Dedifferentiated amniotic fluid mesenchymal stem cell (primary cell): ENCODE measurements around the gene SRPK3.
"Not testable (repeated sequence)": the region's sequence is repeated elsewhere in the genome, so short reads cannot be mapped to it uniquely, and the experiment has no call there.

Experiments used
- DNase-seq: peaks from one replicate; pipeline ENCODE4 v3.0.0-alpha.2; 2016; ENCODE audit errors: extremely low spot score

Gene SRPK3

DNA sequence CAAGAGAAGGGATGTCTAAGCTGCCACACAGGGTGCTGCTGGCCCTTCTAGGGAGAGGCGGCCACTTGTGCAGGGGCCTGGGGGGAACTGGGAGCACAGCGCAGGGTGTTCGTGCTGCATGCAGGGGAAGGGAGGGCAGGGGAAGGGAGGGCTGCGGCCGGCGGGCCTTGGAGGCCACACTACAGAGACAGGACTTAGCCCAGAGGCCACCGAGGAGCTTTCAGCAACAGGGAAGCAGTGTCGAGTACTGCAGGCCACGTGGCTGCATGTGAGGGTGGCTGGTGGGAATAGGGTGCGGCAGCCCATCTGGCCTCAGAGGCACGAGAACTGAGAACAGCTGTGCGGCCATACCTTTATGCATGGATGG, 35.8 kb upstream of the SRPK3 start:
- not testable (repeated sequence) for DNase-seq

DNA sequence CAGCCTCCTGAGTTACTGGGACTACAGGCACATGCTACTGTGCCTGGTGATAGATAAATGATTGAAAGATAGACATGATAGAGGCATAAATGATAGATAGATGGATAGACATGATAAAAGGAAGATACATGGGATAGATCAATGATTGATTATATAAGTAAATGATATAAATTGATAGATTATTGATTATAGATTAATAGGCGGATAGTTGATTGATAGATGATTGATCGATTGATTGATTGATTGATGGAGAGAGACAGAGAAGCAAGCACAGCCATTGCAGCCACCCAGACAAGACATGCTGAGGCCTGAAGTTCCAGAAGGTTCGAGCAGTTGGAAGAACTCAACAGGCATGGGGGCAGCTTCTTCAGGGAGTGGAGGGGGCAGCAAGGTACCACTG, 34.5 kb upstream of the SRPK3 start:
- DNase-seq: no peak

DNA sequence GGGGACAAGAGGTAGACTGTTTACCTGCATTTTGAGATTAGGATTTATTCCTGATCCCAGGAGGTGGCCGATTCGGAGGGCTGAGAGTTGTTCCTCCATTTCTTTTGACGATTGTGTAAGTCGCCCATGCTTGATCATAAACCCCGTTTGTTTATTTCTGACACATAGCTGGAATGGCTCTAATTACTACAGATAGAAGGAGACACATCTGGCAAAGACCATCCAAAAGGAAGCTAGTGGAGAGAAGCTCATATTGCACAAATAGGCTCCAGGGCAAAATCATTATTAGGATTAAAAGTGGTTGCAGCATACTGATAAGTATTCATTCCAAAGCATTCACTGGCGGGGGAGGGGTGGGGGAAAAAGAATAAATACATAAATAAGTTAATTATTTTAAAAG, 33.9 kb upstream of the SRPK3 start:
- DNase-seq: not testable (repeated sequence)

- not testable (repeated sequence) for DNase-seq
Observed at GRCh38 chrX:153749017-153749416, 31.8 kb upstream of the SRPK3 start.

GRCh38 chrX:153750127-153750774, 30.6 kb upstream of the SRPK3 start:
- no peak for DNase-seq

- DNase-seq: no peak
Observed at GRCh38 chrX:153755136-153755535, 25.7 kb upstream of the SRPK3 start.

DNA sequence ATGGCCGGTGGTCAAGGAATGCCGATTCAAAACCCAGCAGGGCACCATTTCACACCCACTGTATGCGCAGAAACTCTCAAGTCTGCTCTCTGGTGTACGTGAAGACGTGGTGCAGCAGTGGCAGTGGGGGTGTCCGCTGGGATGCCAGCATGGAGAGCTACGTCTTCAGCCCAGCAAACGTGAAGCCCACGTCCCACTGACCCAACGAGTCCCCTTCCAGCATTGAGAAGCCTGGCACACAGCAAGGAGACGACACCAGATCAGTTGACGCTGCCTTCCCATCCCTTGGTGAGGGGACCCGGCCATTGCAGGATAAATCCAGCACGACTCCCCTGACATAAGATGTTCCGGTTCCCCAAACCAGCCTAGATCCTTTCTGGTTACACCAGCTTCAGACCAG, 19.0 kb upstream of the SRPK3 start:
- DNase-seq: no peak

- DNase-seq: no peak
Observed at GRCh38 chrX:153762626-153763173, 18.1 kb upstream of the SRPK3 start.

DNA sequence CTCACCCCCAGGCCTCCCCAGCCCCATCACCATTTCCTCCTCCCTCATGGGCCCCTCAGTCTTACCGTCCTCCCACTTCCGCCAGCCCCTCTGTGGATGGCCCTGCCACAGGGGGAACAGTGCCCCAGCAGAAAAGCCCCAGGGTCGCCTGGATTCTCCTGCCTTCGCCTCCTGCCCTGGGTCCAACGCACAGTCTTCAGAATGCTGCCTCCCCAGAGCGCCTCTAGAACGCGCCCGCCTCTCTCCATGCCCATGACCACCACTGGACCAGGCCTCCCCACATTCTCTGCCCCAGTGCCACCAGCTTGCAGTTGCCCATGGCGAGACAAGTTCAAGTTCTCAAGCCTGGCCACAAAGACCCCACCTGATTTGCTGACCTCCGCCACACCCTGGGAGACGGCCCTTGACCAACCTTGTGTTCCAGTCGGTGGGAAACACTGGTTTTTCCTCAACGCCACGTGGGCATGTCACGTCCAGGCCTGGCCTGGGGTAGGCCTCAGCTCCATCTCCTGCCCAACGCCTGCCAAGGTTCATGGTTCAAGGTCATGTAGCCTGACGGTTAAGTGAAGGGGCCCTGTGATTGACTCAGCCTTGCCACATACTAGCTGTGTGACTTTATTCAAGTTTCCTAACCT, 17.4 kb upstream of the SRPK3 start:
- DNase-seq: no peak

GRCh38 chrX:153763989-153764755, 16.7 kb upstream of the SRPK3 start, which contains the start of gene PLXNB3:
Gene PLXNB3 (plus strand): TSS chrX:153764249. CDS start chrX:153765536, 1,287 bp downstream.
- DNase-seq: peak; percentile 69

GRCh38 chrX:153764786-153765137, 16.1 kb upstream of the SRPK3 start:
- DNase-seq: no peak

DNA sequence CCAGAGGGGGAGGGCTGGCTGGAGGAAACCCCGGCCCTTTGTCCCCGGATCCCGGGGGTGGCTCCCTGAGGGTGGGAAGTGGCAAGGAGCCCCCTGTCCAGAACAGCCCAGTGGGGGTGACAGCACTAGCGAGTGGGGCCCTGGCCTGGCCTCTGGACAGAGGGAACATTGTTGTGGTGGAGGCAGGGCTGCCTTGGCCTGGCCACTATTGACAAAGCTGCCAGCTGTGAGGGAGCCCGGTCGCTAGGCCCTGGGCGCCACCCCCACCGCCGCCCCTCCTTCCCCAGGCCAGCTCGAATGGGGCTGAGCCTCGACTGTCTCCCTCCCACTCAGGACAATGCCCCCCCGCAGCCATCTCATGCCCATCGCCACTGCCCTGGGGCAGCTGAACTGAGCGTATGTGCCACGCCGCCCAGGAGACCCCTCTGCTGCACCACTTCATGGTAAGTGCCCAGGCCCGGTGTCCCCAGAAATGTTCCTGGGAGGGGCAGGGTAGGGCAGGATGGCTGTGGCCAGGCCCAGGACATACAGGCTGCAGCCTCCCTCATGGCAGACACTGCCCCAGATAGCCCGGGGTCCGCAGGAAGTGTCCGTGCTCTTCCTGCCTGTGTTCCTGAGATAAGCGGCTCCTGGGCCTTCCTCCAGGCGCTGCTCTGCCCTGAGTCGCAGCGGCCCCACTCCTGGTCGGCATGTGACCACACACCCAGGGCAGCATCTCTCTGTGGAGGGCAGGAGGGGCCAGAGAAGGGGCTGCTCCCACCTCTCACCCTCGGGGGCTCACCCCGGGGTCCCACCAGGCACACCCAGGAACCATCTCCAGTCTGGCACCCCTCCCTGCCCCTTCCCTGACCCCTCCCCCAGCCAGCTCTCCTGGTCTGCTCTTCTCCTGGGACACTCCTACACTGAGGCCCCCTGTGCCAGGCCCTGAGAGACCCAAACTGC, 15.4 kb upstream of the SRPK3 start:
- DNase-seq: no peak

DNA sequence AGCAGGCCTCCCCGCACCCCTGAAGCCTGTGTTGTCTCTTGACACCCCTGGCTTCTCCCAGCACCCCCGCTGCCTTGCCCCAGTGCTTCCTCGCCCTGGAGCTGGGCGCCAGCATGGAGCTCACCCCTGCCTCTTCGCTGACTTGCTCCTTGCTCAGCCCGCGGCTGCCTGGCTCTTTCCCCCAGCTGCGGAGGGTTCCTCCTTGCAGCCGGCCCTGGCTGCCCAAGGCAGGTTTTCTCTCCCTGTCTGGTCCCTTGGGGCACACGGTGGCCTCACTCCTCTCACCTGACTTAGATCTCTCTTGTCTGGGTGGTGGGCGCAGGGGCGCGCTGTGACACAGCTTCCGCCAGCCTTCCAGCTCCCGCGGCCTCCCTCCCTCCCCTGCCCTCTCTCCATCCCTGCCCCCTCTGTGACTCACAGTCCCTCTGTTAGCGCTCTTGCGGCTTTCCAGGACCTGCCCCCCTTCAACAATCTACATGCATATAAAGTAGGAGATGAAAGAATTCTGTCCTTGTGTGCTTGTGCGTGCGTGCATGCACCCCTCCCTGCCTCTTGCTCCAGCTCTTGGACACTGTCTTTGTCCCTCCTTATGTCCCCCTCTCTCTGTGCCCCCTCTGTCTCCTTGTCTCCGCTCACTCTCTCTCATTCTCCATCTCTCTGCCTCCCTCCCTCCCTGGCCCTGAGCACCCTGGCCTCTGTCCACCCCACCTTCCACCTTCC, 14.6 kb upstream of the SRPK3 start:
- DNase-seq: peak; percentile 19

DNA sequence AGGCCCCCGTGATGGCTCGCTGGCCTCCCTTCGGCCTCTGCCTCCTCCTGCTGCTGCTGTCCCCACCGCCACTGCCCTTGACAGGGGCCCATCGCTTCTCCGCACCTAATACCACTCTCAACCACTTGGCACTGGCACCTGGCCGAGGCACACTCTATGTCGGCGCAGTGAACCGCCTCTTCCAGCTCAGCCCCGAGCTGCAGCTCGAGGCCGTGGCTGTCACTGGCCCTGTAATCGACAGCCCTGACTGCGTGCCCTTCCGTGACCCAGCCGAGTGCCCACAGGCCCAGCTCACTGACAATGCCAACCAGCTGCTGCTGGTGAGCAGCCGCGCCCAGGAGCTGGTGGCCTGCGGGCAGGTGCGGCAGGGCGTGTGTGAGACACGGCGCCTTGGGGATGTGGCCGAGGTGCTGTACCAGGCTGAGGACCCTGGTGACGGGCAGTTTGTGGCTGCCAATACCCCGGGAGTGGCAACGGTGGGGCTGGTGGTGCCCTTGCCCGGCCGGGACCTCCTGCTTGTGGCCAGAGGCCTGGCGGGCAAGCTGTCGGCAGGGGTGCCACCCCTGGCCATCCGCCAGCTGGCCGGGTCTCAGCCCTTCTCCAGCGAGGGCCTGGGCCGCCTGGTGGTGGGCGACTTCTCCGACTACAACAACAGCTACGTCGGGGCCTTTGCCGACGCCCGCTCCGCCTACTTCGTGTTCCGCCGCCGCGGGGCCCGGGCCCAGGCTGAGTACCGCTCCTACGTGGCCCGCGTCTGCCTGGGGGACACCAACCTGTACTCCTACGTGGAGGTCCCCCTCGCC, 13.8 kb upstream of the SRPK3 start:
- DNase-seq: no peak

GRCh38 chrX:153767674-153768055, 13.2 kb upstream of the SRPK3 start:
- DNase-seq: no peak

GRCh38 chrX:153768311-153769157, 12.3 kb upstream of the SRPK3 start:
- no peak for DNase-seq

DNA sequence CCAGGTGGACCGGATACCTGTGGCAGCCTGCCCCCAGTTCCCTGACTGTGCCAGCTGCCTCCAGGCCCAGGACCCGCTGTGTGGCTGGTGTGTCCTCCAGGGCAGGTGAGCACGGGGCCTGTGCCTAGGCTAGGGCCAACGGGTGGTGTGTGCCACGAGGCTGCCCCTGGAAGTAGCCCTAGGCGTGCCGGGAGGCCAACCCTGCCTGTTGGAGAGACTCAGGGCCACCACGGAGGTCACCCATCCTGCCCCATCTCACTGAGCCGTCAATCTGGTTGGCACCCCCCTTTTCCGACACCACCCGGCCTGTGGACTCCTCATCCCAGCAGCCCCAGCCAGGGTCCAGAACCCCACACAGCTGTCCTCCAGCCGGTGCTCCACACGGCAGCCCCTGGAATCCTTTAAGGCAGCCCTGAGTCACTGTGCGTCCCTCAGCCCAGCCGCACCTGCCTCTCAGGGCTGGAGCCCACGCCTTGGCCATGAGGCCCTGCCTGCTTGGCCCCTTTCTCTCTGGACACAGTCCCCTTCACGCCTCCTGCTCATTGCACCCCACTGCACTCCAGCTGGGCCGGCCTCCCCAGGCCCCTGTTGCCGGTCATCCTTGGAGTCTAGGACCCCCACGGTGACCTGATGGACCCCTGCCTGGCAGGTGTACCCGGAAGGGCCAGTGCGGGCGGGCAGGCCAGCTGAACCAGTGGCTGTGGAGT, 11.5 kb upstream of the SRPK3 start:
- no peak for DNase-seq

DNA sequence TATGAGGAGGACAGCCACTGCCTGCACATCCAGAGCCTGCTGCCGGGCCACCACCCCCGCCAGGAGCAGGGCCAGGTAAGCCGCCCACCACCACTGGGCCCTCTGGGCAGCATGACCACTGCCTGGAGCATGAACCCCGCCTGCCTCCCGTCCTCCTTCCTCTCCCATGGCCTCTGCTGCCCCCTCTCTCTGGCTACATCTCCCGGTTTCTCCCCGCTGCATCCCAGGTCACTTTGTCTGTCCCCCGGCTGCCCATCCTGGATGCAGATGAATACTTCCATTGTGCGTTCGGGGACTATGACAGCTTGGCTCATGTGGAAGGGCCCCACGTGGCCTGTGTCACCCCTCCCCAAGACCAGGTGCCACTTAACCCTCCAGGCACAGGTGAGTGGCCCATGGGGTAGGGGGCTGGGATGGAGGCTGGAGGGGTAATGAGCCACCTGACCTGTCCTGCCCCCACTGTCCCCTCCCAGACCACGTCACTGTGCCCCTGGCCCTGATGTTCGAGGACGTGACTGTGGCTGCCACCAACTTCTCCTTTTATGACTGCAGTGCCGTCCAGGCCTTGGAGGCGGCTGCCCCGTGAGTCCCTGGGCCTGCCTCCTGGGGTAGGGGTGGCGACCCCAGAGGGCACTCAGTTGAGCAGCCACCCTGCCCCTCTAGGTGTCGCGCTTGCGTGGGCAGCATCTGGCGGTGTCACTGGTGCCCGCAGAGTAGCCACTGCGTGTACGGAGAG, 10.8 kb upstream of the SRPK3 start:
- DNase-seq: no peak
